SU-DHL-6 (cell line): ENCODE measurements around the gene ZGRF1.

Experiments
- H2AFZ ChIP-seq: fragments of 200-600 bp; sonication (generic); 2 replicates; pipeline ENCODE4 v1.6.1; 2014; ENCODE audit warnings: low read depth, mild to moderate bottlenecking, moderate library complexity, mixed read lengths, antibody characterized with exemption, low read length; ENCODE audit not compliant: severe bottlenecking
- H3F3A ChIP-seq: fragments of 200-600 bp; shearing (Covaris generic); 2 replicates; pipeline ENCODE4 v1.6.0; 2016; ENCODE audit warnings: antibody characterized with exemption, mild to moderate bottlenecking; ENCODE audit not compliant: insufficient read depth
- H3K27ac ChIP-seq: fragments of 200-600 bp; sonication (generic); 2 replicates; pipeline ENCODE4 v1.5.1; 2016; ENCODE audit warnings: low read depth, mild to moderate bottlenecking, low read length, moderate library complexity, mixed read lengths
- H3K27me3 ChIP-seq: fragments of 200-600 bp; sonication (generic), shearing (Covaris generic); 2 replicates; pipeline ENCODE4 v1.6.0; 2014; ENCODE audit warnings: mild to moderate bottlenecking, low read length
- H3K36me3 ChIP-seq: fragments of 200-600 bp; sonication (generic); 2 replicates; pipeline ENCODE4 v1.6.1; 2014; ENCODE audit warnings: mild to moderate bottlenecking, low read length, mixed read lengths
- H3K4me2 ChIP-seq: fragments of 300-600, 200-600 bp; shearing (Covaris generic), sonication (generic); 2 replicates; pipeline ENCODE4 v1.6.0; 2014; ENCODE audit warnings: low read length, low read depth, mild to moderate bottlenecking; ENCODE audit not compliant: poor library complexity, severe bottlenecking
- H3K4me3 ChIP-seq: fragments of 200-600 bp; sonication (generic); 2 replicates; pipeline ENCODE4 v1.5.1; 2014; ENCODE audit warnings: antibody characterized with exemption, low read length, mild to moderate bottlenecking, mixed read lengths; ENCODE audit not compliant: insufficient read depth, poor library complexity, severe bottlenecking
- H3K79me2 ChIP-seq: fragments of 200-600 bp; sonication (generic); 2 replicates; pipeline ENCODE4 v1.6.1; 2014; ENCODE audit warnings: mild to moderate bottlenecking, low read length, moderate library complexity; ENCODE audit not compliant: insufficient read depth
- H3K9ac ChIP-seq: fragments of 200-600 bp; sonication (generic); 2 replicates; pipeline ENCODE4 v1.7.0; 2014; ENCODE audit warnings: mild to moderate bottlenecking, low read length
- H3K9me2 ChIP-seq: fragments of 200-600 bp; sonication (generic); replicated peaks from 2 replicates; pipeline ENCODE4 v1.6.1; 2014; ENCODE audit warnings: low read length; ENCODE audit not compliant: insufficient read depth
- H3K9me3 ChIP-seq: fragments of 200-600 bp; sonication (generic); 2 replicates; pipeline ENCODE4 v1.6.1; 2014; ENCODE audit warnings: low read length, mixed read lengths; ENCODE audit not compliant: insufficient read depth
- H4K20me1 ChIP-seq: fragments of 200-600 bp; sonication (generic); 2 replicates; pipeline ENCODE4 v1.6.1; 2014; ENCODE audit warnings: low read depth, mild to moderate bottlenecking, antibody characterized with exemption, low read length, moderate library complexity, mixed read lengths
- CTCF ChIP-seq: fragments of 200-600 bp; sonication (generic); IDR thresholded peaks from one replicate; pipeline ENCODE4 v1.5.1; 2017; ENCODE audit warnings: antibody characterized with exemption, mild to moderate bottlenecking, low read length, moderate library complexity; ENCODE audit not compliant: insufficient read depth, poor library complexity, severe bottlenecking
- EZH2phosphoT487 ChIP-seq: fragments of 200-600 bp; sonication (generic), shearing (Covaris generic); conservative IDR thresholded peaks from 2 replicates; pipeline ENCODE4 v1.6.1; 2018; ENCODE audit warnings: mild to moderate bottlenecking, antibody characterized with exemption, low read length, moderate library complexity, mixed read lengths

Gene ZGRF1

GRCh38 chr4:112651641-112652040, 14.9 kb upstream of the ZGRF1 start:
- no peak overlapping the region for H3K9ac ChIP-seq
- no peaks in the 10 kb centered on the region for H3K27me3 ChIP-seq
- no peaks in the 10 kb centered on the region for H3K79me2 ChIP-seq
- H3K27ac ChIP-seq: no peak overlapping the region
- H3K9me2 ChIP-seq: no peaks in the 10 kb centered on the region
- H3K36me3 ChIP-seq: peaks cover 4% of the 10 kb centered on the region; the same call in 1 of the 2 replicates
- H3K9me3 ChIP-seq: no peaks in the 10 kb centered on the region
- no peak overlapping the region for H3K4me3 ChIP-seq
- H2AFZ ChIP-seq: no peak overlapping the region
- no peaks in the 10 kb centered on the region; the same call in 1 of the 2 replicates for H3F3A ChIP-seq
- H3K4me2 ChIP-seq: no peak overlapping the region
- H4K20me1 ChIP-seq: no peaks in the 10 kb centered on the region
- TF ChIP-seq EZH2phosphoT487: no peak
- TF ChIP-seq CTCF: no peak

- Histone ChIP-seq H3F3A (no peaks in the 10 kb centered on the region; the same call in 1 of the 2 replicates), H4K20me1 (no peaks in the 10 kb centered on the region), H3K79me2 (no peaks in the 10 kb centered on the region), H3K27me3 (no peaks in the 10 kb centered on the region), H2AFZ (no peak overlapping the region), H3K27ac (no peak overlapping the region), H3K9me2 (no peaks in the 10 kb centered on the region), H3K9ac (no peak overlapping the region), H3K4me2 (no peak overlapping the region), H3K4me3 (no peak overlapping the region), H3K36me3 (peaks cover 4% of the 10 kb centered on the region; the same call in 1 of the 2 replicates), H3K9me3 (no peaks in the 10 kb centered on the region)
- no peak for TF ChIP-seq CTCF
- no peak for TF ChIP-seq EZH2phosphoT487
Measured at GRCh38 chr4:112650332-112650731, 13.6 kb upstream of the ZGRF1 start.

- no peaks in the 10 kb centered on the region for H3K27me3 ChIP-seq
- H4K20me1 ChIP-seq: no peaks in the 10 kb centered on the region
- peaks cover 4% of the 10 kb centered on the region; the same call in 1 of the 2 replicates for H3K36me3 ChIP-seq
Measured at GRCh38 chr4:112649055-112649408, 12.3 kb upstream of the ZGRF1 start.

More at GRCh38 chr4:112649055-112649408, 12.3 kb upstream of the ZGRF1 start:
- TF ChIP-seq CTCF (no peak), EZH2phosphoT487 (no peak)
- no peaks in the 10 kb centered on the region for H3K9me3 ChIP-seq
- no peak overlapping the region for H3K4me3 ChIP-seq
- H3K9ac ChIP-seq: no peak overlapping the region
- H3K4me2 ChIP-seq: no peak overlapping the region
- no peaks in the 10 kb centered on the region; the same call in 1 of the 2 replicates for H3F3A ChIP-seq
- H3K9me2 ChIP-seq: no peaks in the 10 kb centered on the region
- H2AFZ ChIP-seq: no peak overlapping the region
- H3K79me2 ChIP-seq: no peaks in the 10 kb centered on the region
- H3K27ac ChIP-seq: no peak overlapping the region
